K562 (cell line): Measurements from ENCODE around the gene USP32. TPM values are rescaled to one million over a fixed set of nuclear protein-coding genes. Genes with fewer than 3 reads are reported as not detected.
A peak's percentile ranks its signal among the peaks of the same experiment; 100 is the strongest.

Experiments
- ARHGAP35 ChIP-seq: fragments of 450-650 bp; IDR thresholded peaks from 2 replicates; pipeline ENCODE4 v1.6.1; 2018; ENCODE audit not compliant: partially characterized antibody
- CBX2 ChIP-seq: fragments of 200-600 bp; sonication (generic); IDR thresholded peaks from one replicate; pipeline ENCODE4 v1.6.1; 2012; ENCODE audit warnings: mild to moderate bottlenecking, low read length, inconsistent platforms; ENCODE audit not compliant: insufficient read depth, poor library complexity, severe bottlenecking
- CBX8 ChIP-seq: fragments of 200-600 bp; sonication (generic); IDR thresholded peaks from 2 replicates; pipeline ENCODE4 v1.6.1; 2012; ENCODE audit warnings: borderline replicate concordance, mixed run types, low read depth, mild to moderate bottlenecking, moderate library complexity, mixed read lengths, low read length, control low read depth, inconsistent platforms; ENCODE audit not compliant: poor library complexity, severe bottlenecking; ENCODE audit errors: extremely low read depth
- E2F5 ChIP-seq: sonication (generic); formaldehyde crosslinking; IDR thresholded peaks from 2 replicates; pipeline ENCODE4 v1.8.0; 2022; ENCODE audit warnings: mild to moderate bottlenecking, missing genetic modification reagents
- GATAD2B ChIP-seq: fragments of 450-650 bp; IDR thresholded peaks from 2 replicates; pipeline ENCODE4 v1.6.1; 2017; ENCODE audit warnings: mild to moderate bottlenecking, borderline replicate concordance
- HNRNPLL ChIP-seq: fragments of 200-400 bp; formaldehyde crosslinking; IDR thresholded peaks from 2 replicates; pipeline ENCODE4 v1.6.1; 2017; ENCODE audit warnings: low read length, low read depth, mild to moderate bottlenecking; ENCODE audit not compliant: poor library complexity, severe bottlenecking
- HNRNPUL1 ChIP-seq: fragments of 200-400 bp; formaldehyde crosslinking; IDR thresholded peaks from 2 replicates; pipeline ENCODE4 v1.6.1; 2017; ENCODE audit warnings: low read length
- KHSRP ChIP-seq: fragments of 450-650 bp; IDR thresholded peaks from 2 replicates; pipeline ENCODE4 v1.6.1; 2017
- KLF1 ChIP-seq: fragments of 450-650 bp; IDR thresholded peaks from 2 replicates; pipeline ENCODE4 v1.6.1; 2016; ENCODE audit warnings: missing genetic modification characterization, missing compliant biosample characterization
- MEF2D ChIP-seq: conservative IDR thresholded peaks from 2 replicates; pipeline ENCODE4 v1.6.1; 2016; ENCODE audit warnings: low read depth, missing genetic modification characterization, missing compliant biosample characterization
- NEUROD1 ChIP-seq: fragments of 150-350 bp; IDR thresholded peaks from 2 replicates; pipeline ENCODE4 v1.6.1; 2014; ENCODE audit warnings: borderline replicate concordance, low read length, low read depth; ENCODE audit not compliant: partially characterized antibody
- RBFOX2 ChIP-seq: fragments of 200-400 bp; formaldehyde crosslinking; IDR thresholded peaks from 2 replicates; pipeline ENCODE4 v1.6.1; 2017; ENCODE audit warnings: low read depth, mild to moderate bottlenecking, low read length, moderate library complexity
- RHOXF2B ChIP-seq: fragments of 250-450 bp; sonication (Bioruptor Pico); conservative IDR thresholded peaks from 2 replicates; pipeline ENCODE4 v1.5.1; 2021
- SAFB ChIP-seq: fragments of 200-400 bp; formaldehyde crosslinking; IDR thresholded peaks from 2 replicates; pipeline ENCODE4 v1.6.1; 2017; ENCODE audit warnings: low read depth, low read length, borderline replicate concordance
- SIRT6 ChIP-seq: IDR thresholded peaks from one replicate; pipeline ENCODE4 v1.6.1; 2012; ENCODE audit warnings: low read depth, mild to moderate bottlenecking, control low read depth, inconsistent platforms, low read length, moderate library complexity
- SRSF7 ChIP-seq: fragments of 200-400 bp; formaldehyde crosslinking; optimal IDR thresholded peaks from 2 replicates; pipeline ENCODE3; 2017; ENCODE audit warnings: mild to moderate bottlenecking, low read depth, low read length
- TFAM ChIP-seq: fragments of 250-450 bp; sonication (Bioruptor Pico); conservative IDR thresholded peaks from 2 replicates; pipeline ENCODE4 v1.5.0; 2021; ENCODE audit warnings: mild to moderate bottlenecking, moderate library complexity
- TOE1 ChIP-seq, 2 experiments: fragments of 450-650 bp in 1 of 2; sonication (generic) in 1 of 2; formaldehyde crosslinking in 1 of 2; IDR thresholded peaks; 2 replicates each; pipeline versions ENCODE4 v1.7.1 to v1.8.0; 2016 to 2022; ENCODE audit warnings: borderline replicate concordance in 2 of 2, mild to moderate bottlenecking in 2 of 2, antibody characterized with exemption in 1 of 2, inconsistent platforms in 1 of 2, low read depth in 1 of 2, missing genetic modification reagents in 1 of 2, moderate library complexity in 1 of 2
- ZNF133 ChIP-seq: fragments of 250-450 bp; sonication (Bioruptor Pico); IDR thresholded peaks from 2 replicates; pipeline ENCODE4 v1.4.0; 2020; ENCODE audit warnings: mild to moderate bottlenecking
- ZNF174 ChIP-seq: fragments of 250-450 bp; sonication (Bioruptor Pico); IDR thresholded peaks from 2 replicates; pipeline ENCODE4 v1.4.0; 2020; ENCODE audit warnings: mild to moderate bottlenecking
- polyA plus RNA-seq, 8 experiments: library from polyadenylated mRNA; depleted of rRNA in 4 of 8; stranded (reverse) in 5 of 8; unstranded in 3 of 8; fragments of >200 nt; fragmentation: Nextera tagmentation in 2 of 8; fragmentation: Illumina TruSeq in 1 of 8; extraction: Ambion mirVana in 2 of 8; extraction: Trizol in 1 of 8; gene quantifications; 2 replicates each; pipeline versions ENCODE4 v1.2.1 to v1.2.3, GENCODE V29; 2011 to 2014; ENCODE audit warnings: inconsistent platforms in 1 of 8, missing spikeins in 1 of 8
- total RNA-seq, 7 experiments: library from RNA; depleted of rRNA in 6 of 7; stranded (reverse); fragments of >200 nt in 6 of 7; fragmentation: Illumina TruSeq in 2 of 7; extraction: Trizol in 2 of 7; gene quantifications; 2 replicates each; pipeline versions ENCODE4 v1.2.1 to v1.2.3, GENCODE V29; 2011 to 2021; ENCODE audit warnings: low replicate concordance in 1 of 7
- TF ChIP-seq, protein P1 (sequence below): fragments of 450-650 bp; formaldehyde crosslinking; IDR thresholded peaks from 2 replicates; pipeline ENCODE4 v1.4.0; 2020; ENCODE audit warnings: mild to moderate bottlenecking
- TF ChIP-seq, protein P2 (sequence below), 2 experiments: fragments of 150-350 bp in 1 of 2; IDR thresholded peaks; 2 replicates each; pipeline ENCODE4 v1.6.1; 2012 to 2016; ENCODE audit warnings: low read depth in 2 of 2, low read length in 2 of 2, mild to moderate bottlenecking in 1 of 2, moderate library complexity in 1 of 2

USP32 gene
- total and polyA plus RNA-seq, 9 of the 15 experiments (the other 6 are each of a cell fraction or from before 2014, with no cell fraction given) = 18.0 to 69.3 (median 47.1) TPM

DNA sequence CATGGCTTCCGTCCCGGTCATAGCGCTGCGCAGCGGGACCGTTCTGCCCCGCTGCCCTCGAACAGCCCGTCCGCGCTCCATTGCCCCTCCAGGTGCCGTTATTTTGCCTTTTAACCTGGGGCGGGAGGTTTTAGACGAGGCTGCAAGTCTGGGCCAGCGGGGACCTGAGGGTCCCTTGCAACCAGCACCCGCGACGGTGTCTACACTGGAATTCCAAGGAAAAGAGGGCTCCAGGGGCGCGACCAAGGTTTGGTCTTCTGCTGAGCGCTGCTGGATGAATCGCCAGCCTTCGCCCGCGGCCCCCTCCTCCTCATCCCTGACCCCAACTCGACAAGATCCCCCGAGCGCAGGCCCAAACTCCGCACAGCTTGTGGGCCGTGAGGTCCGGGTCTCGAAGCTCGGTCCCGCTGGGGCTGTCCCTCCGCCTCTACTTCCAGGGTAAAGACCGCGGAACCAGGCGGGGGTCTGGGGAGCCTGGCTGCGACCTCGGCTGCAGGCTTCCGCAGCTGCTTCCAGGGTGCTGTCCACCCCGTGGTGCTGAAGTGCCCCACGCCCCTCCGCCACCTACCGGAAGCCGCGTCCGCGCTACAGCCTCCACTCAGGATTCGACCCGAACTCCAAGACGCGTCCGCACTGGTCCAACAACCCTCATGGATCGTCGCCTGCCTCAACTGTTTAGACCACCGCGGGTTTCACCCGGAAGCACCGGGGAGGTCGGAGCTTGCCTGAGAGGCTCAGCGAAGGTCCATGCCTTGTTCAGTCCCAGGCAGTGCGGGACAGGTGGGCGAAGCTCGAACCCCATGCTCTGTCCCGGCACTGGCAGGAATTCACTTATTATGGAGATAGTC is 252.3 kb downstream of the USP32 start (continued):
- TF ChIP-seq CBX8 (no peak), SAFB (peak; percentile 58; the same call in 1 of the 2 replicates), KLF1 (peak; percentile 100), MEF2D (tag) (no peak), RHOXF2B (no peak), GATAD2B (no peak), ZNF133 (no peak), SIRT6 (no peak), ARHGAP35 (no peak), CBX2 (no peak), KHSRP (no peak), TOE1 (IDR thresholded peaks at IDR 0.05; ENCODE audit: borderline replicate concordance) (no peak), TOE1 (CRISPR knock-in tag; IDR thresholded peaks at IDR 0.05; ENCODE audit: borderline replicate concordance, low read depth) (no peak), HNRNPUL1 (no peak), NEUROD1 (peak; percentile 31), TFAM (CRISPR knock-in tag) (no peak), HNRNPLL (no peak), SRSF7 (no peak), RBFOX2 (no peak), ZNF174 (no peak), E2F5 (no peak)
- TF ChIP-seq, protein P1, sequence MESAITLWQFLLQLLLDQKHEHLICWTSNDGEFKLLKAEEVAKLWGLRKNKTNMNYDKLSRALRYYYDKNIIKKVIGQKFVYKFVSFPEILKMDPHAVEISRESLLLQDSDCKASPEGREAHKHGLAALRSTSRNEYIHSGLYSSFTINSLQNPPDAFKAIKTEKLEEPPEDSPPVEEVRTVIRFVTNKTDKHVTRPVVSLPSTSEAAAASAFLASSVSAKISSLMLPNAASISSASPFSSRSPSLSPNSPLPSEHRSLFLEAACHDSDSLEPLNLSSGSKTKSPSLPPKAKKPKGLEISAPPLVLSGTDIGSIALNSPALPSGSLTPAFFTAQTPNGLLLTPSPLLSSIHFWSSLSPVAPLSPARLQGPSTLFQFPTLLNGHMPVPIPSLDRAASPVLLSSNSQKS = no peak
- TF ChIP-seq, protein P2, sequence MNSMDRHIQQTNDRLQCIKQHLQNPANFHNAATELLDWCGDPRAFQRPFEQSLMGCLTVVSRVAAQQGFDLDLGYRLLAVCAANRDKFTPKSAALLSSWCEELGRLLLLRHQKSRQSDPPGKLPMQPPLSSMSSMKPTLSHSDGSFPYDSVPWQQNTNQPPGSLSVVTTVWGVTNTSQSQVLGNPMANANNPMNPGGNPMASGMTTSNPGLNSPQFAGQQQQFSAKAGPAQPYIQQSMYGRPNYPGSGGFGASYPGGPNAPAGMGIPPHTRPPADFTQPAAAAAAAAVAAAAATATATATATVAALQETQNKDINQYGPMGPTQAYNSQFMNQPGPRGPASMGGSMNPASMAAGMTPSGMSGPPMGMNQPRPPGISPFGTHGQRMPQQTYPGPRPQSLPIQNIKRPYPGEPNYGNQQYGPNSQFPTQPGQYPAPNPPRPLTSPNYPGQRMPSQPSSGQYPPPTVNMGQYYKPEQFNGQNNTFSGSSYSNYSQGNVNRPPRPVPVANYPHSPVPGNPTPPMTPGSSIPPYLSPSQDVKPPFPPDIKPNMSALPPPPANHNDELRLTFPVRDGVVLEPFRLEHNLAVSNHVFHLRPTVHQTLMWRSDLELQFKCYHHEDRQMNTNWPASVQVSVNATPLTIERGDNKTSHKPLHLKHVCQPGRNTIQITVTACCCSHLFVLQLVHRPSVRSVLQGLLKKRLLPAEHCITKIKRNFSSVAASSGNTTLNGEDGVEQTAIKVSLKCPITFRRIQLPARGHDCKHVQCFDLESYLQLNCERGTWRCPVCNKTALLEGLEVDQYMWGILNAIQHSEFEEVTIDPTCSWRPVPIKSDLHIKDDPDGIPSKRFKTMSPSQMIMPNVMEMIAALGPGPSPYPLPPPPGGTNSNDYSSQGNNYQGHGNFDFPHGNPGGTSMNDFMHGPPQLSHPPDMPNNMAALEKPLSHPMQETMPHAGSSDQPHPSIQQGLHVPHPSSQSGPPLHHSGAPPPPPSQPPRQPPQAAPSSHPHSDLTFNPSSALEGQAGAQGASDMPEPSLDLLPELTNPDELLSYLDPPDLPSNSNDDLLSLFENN (IDR thresholded peaks at IDR 0.05; ENCODE audit: low read depth in 2 of 2, low read length in 2 of 2) = no peak
